ENCODE measurements around the gene KCNG2.

Gene KCNG2

GRCh38 chr18:79753391-79753851 is 44.3 kb upstream of the KCNG2 start:
- no peak for DNase-seq (ENCODE audit: extremely low read depth, low read depth)
- TF ChIP-seq CTCF (IDR thresholded peaks at IDR 0.05; ENCODE audit: low read depth, low read length, missing control alignments), result no peak
- H3K4me3 ChIP-seq (replicated peaks; ENCODE audit: low read depth, low read length), result no peak overlapping the region

GRCh38 chr18:79754022-79754761 is 43.5 kb upstream of the KCNG2 start:
- no peak for TF ChIP-seq CTCF (IDR thresholded peaks at IDR 0.05; ENCODE audit: low read depth, low read length, missing control alignments)
- DNase-seq (ENCODE audit: extremely low read depth, low read depth), result no peak
- no peak overlapping the region for H3K4me3 ChIP-seq (replicated peaks; ENCODE audit: low read depth, low read length)

GRCh38 chr18:79754831-79755351 is 42.8 kb upstream of the KCNG2 start:
- no peak for DNase-seq (ENCODE audit: extremely low read depth, low read depth)
- TF ChIP-seq CTCF (IDR thresholded peaks at IDR 0.05; ENCODE audit: low read depth, low read length, missing control alignments), result no peak
- no peak overlapping the region for H3K4me3 ChIP-seq (replicated peaks; ENCODE audit: low read depth, low read length)

- TF ChIP-seq CTCF (IDR thresholded peaks at IDR 0.05; ENCODE audit: low read depth, low read length, missing control alignments), result no peak
- no peak for DNase-seq (ENCODE audit: extremely low read depth, low read depth)
- no peak overlapping the region for H3K4me3 ChIP-seq (replicated peaks; ENCODE audit: low read depth, low read length)
Measured at GRCh38 chr18:79755496-79756142, 42.1 kb upstream of the KCNG2 start.

GRCh38 chr18:79756143-79756500 is 41.6 kb upstream of the KCNG2 start:
- no peak for TF ChIP-seq CTCF (IDR thresholded peaks at IDR 0.05; ENCODE audit: low read depth, low read length, missing control alignments)
- no peak overlapping the region for H3K4me3 ChIP-seq (replicated peaks; ENCODE audit: low read depth, low read length)
- DNase-seq (ENCODE audit: extremely low read depth, low read depth), result no peak

GRCh38 chr18:79756826-79757225 is 40.9 kb upstream of the KCNG2 start:
- no peak for TF ChIP-seq CTCF (IDR thresholded peaks at IDR 0.05; ENCODE audit: low read depth, low read length, missing control alignments)
- H3K4me3 ChIP-seq (replicated peaks; ENCODE audit: low read depth, low read length), result no peak overlapping the region
- no peak for DNase-seq (ENCODE audit: extremely low read depth, low read depth)

All from HFF-Myc (cell line).